ENCODE results near the gene CHKA. TPM values are rescaled to one million over a fixed set of nuclear protein-coding genes. Genes with fewer than 3 reads are reported as not detected.

CHKA gene
- total and polyA plus RNA-seq, 8 donors, result 17.4 to 110 (median 31.6) TPM

DNA sequence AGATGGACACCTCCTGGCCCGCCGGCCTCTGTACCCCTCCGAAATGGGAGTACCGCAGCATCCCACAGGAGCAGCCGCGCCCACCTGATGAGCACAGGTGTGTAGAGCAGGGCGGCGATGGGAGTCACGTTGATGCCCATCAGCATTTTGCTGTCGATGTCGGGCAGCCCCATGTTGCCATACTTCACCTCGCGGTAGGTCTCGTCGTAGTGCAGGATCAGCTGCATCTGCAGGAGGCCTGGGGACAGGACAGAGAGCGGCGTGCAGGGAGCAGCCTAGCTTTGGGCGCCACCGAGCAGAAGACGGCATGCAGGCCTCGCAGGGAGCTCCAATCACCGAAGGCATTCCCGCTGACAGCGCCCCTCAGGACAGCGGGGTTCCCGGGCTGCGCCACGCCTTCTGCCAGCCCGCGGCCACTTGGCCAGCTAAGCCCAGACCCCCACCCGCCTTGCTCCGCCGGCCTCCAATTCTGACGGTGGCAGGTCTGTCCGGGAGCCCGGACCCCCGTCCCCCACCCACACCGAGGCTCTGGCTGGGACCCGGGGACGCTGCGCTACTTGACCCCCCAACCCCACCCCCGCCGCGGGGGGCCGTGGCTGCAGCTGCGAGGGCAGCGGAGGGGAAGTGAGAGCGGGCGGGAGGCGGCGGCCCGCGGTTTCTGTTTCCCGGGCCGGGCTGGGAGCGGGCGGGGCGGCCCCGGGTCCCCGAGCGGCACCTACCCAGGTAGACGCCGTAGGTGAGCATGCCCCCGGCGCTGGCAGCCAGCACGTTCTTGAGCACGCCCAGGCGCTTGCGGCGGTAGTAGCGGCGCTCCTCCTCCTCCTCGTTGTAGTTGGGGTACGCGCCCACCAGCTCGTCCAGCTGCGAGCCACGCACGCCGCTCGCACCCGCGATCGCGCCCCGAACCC, 118.0 kb downstream of the CHKA start:
- TF ChIP-seq, protein P1, sequence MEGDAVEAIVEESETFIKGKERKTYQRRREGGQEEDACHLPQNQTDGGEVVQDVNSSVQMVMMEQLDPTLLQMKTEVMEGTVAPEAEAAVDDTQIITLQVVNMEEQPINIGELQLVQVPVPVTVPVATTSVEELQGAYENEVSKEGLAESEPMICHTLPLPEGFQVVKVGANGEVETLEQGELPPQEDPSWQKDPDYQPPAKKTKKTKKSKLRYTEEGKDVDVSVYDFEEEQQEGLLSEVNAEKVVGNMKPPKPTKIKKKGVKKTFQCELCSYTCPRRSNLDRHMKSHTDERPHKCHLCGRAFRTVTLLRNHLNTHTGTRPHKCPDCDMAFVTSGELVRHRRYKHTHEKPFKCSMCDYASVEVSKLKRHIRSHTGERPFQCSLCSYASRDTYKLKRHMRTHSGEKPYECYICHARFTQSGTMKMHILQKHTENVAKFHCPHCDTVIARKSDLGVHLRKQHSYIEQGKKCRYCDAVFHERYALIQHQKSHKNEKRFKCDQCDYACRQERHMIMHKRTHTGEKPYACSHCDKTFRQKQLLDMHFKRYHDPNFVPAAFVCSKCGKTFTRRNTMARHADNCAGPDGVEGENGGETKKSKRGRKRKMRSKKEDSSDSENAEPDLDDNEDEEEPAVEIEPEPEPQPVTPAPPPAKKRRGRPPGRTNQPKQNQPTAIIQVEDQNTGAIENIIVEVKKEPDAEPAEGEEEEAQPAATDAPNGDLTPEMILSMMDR (IDR thresholded peaks at IDR 0.05), result no peak
- peak overlapping the region; percentile 39 to 57 (median 50) for H3K27ac ChIP-seq

More for the DNA sequence above, 118.0 kb downstream of the CHKA start:
- intact Hi-C loops (cut with DNase I), result no loop called here
- Histone ChIP-seq H3K27me3 (no peaks in the 10 kb centered on the region), H3K4me1 (peaks cover under 1 to 7% (median 2%) of the 10 kb centered on the region in 3 donors), H3K36me3 (no peaks in the 10 kb centered on the region), H3K4me3 (peak overlapping the region; percentile 51 to 77 (median 60)), H3K9me3 (no peaks in the 10 kb centered on the region)
- FAIRE-seq (no peak), DNase-seq (peak; percentile 52 to 91 (median 70)), ATAC-seq (peak; percentile 44 to 73 (median 51))
- 15 to 21% methylated on average over 61 to 86 of the region's 86 CpGs for WGBS, 2 donors

Small RNA genes lying within 50 kb of the gene (microRNA-seq; reads per million reads assigned to microRNA genes)
- 0 to 0.29 reads per million in 2 donors for gene MIR4691
- 0 reads per million in 2 donors for gene MIR6753
- 0.29 to 0.77 reads per million in 2 donors for gene MIR7113

Other genes starting within 250 kb of the CHKA start
- 10 to 100 TPM; 13.0 to 28.5 (median 16.6) TPM for gene UNC93B1, start 117.3 kb downstream of the CHKA start, total RNA-seq
- gene UNC93B1, start 117.3 kb downstream of the CHKA start, polyA plus RNA-seq, result 10 to 100 TPM; 26.3 to 36.5 TPM
- gene ALDH3B1, start 111.1 kb downstream of the CHKA start, total RNA-seq, result 10 to 100 TPM in 2 of 6 donors, 1 to 10 TPM in 4; 3.2 to 13.7 (median 8.0) TPM
- 1 to 10 TPM; 6.4 to 9.5 TPM for gene ALDH3B1, start 111.1 kb downstream of the CHKA start, polyA plus RNA-seq
- gene NDUFS8, start 90.7 kb downstream of the CHKA start, total RNA-seq, result 10 to 100 TPM; 43.6 to 70.5 (median 59.0) TPM
- gene NDUFS8, start 90.7 kb downstream of the CHKA start, polyA plus RNA-seq, result 100 to 1,000 TPM; 116 to 121 TPM
- gene TCIRG1, start 82.4 kb downstream of the CHKA start, total RNA-seq, result 100 to 1,000 TPM; 166 to 287 (median 201) TPM
- gene TCIRG1, start 82.4 kb downstream of the CHKA start, polyA plus RNA-seq, result 1,000 to 10,000 TPM in 1 of 2 donors, 100 to 1,000 TPM in 1; 550 to 1,036 TPM
- 10 to 100 TPM; 21.7 to 30.8 (median 23.2) TPM for gene KMT5B, start 91.9 kb upstream of the CHKA start, total RNA-seq
- gene KMT5B, start 91.9 kb upstream of the CHKA start, polyA plus RNA-seq, result 10 to 100 TPM; 12.8 to 19.3 TPM
- 10 to 100 TPM; 12.4 to 19.9 (median 16.6) TPM for gene C11orf24, start 150.6 kb upstream of the CHKA start, total RNA-seq
- gene C11orf24, start 150.6 kb upstream of the CHKA start, polyA plus RNA-seq, result 10 to 100 TPM; 19.0 to 20.3 TPM
- 10 to 100 TPM; 27.4 to 50.6 (median 31.3) TPM for gene LRP5, start 191.2 kb upstream of the CHKA start, total RNA-seq
- 10 to 100 TPM; 43.7 to 62.8 TPM for gene LRP5, start 191.2 kb upstream of the CHKA start, polyA plus RNA-seq